RPMI8226 (cell line): ENCODE measurements around the gene FLT4.

ENCODE experiments used
- DNase-seq: peaks from one replicate; pipeline ENCODE4 v3.0.0-alpha.2; 2015

FLT4 gene

GRCh38 chr5:180586870-180587269 is 62.5 kb downstream of the FLT4 start:
- no peak for DNase-seq

- no peak for DNase-seq
Observed at GRCh38 chr5:180586204-180586603, 63.2 kb downstream of the FLT4 start.

GRCh38 chr5:180583738-180584137 is 65.7 kb downstream of the FLT4 start:
- no peak for DNase-seq

GRCh38 chr5:180580681-180581080 is 68.7 kb downstream of the FLT4 start:
- no peak for DNase-seq

- no peak for DNase-seq
Observed at GRCh38 chr5:180575571-180575970, 73.8 kb downstream of the FLT4 start.

- no peak for DNase-seq
Observed at GRCh38 chr5:180568914-180569313, 80.5 kb downstream of the FLT4 start.

- DNase-seq: no peak
Observed at GRCh38 chr5:180563994-180564393, 85.4 kb downstream of the FLT4 start.

GRCh38 chr5:180558232-180558631 is 91.2 kb downstream of the FLT4 start:
- DNase-seq: no peak

GRCh38 chr5:180557217-180557809 is 92.1 kb downstream of the FLT4 start:
- DNase-seq: no peak

- no peak for DNase-seq
Observed at GRCh38 chr5:180555168-180555921, 94.1 kb downstream of the FLT4 start.

- no peak for DNase-seq
Observed at GRCh38 chr5:180553530-180553929, 95.9 kb downstream of the FLT4 start.
